ENCODE measurements around the gene TXNRD1.
"Not testable (repeated sequence)": the region's sequence is repeated elsewhere in the genome, so short reads cannot be mapped to it uniquely, and the experiment has no call there.

Gene TXNRD1

DNA sequence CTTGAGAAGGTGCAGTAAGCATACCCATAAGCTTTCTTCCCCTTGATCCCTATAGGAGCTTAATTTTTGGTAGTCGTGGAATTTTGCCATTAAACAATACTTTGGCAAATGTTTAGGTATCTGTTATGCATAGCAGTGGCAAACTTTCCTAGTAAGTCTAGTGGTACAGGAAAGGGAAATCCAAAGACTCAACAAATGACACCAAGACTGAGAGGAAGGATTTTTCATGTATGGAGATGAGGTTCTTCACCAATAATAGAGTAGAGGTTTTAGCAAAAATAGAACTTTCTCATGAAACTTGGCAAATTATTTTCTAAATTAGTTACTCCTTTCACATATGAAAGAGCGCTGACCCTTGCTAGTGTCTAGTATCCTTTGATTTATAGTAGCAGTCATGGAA, 90.8 kb downstream of the TXNRD1 start:
- DNase-seq, result no peak

DNA sequence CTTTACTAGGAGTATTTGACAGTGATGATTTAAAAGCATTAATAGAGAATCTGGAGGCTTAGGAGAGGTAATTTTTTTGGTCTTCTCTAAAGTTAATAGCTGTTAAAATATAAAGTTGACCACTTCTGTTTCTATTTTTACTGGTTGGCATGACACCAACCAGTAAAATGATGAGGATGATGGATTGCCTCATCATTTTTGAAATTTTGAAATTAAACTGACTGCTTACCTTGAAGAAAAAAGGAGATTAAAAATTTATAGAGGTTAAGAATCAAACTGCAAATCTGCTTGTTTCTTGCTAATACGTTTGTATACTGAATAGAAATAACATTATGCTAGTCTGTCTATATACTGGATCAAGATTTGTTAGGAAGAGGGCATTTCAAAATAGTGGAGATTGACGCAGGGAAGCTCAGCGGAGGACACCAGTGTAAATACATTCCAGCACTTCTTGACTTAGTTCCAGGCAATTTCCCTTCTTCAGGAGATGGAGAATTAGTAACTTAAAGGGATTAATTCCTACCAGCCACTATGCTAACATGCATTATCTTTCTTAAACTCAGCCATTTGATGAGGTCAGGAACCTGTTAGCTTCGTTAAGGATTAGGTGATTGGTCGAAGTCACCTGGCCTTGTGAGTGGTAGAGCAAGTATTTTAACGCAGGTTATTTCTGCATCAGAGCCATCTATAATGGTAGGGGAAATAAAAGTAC, 91.5 kb downstream of the TXNRD1 start:
- DNase-seq, result no peak

DNA sequence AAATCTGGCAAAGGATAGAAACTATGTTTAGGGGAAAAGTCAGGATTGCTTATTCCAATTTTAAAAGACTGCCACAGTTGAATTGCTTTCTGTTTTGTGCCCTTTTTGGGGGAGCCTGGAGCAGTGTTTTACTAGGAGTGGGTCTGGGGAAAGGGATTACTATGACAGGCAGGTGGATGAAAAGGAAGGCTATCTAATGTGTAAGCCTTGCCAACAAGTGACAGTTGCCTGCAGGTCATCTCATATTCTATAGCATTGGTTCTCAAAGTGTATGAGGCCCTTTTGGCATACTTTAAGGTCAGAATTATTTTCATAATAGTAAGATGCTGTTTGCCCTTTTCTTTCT, 92.0 kb downstream of the TXNRD1 start:
- DNase-seq, result no peak

DNA sequence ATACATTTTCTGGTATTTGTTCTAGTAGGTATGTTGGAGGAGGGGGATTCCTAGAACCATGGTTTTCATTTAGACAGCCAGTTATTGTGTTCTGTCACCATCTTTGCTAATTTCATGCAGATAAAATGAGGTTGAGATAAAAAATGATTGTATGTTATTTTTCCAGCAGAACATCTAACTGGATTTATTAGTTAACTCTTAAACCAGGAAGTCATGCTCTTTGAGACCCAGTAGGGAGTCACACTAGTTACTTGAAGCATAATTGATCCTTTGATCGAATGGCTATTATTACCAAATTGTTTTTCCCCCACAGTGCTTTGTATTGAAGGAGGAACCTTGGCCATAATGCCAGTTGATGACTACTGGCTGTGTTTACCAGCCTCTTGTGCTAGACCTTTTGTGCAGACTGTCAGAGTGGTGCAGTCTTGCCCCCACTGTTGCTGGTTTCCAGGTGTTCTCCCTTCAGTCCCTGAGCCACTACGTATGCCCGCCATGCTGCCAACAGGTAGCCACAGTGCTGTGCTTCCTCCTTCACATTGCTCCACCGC, 93.9 kb downstream of the TXNRD1 start:
- DNase-seq, result no peak

DNA sequence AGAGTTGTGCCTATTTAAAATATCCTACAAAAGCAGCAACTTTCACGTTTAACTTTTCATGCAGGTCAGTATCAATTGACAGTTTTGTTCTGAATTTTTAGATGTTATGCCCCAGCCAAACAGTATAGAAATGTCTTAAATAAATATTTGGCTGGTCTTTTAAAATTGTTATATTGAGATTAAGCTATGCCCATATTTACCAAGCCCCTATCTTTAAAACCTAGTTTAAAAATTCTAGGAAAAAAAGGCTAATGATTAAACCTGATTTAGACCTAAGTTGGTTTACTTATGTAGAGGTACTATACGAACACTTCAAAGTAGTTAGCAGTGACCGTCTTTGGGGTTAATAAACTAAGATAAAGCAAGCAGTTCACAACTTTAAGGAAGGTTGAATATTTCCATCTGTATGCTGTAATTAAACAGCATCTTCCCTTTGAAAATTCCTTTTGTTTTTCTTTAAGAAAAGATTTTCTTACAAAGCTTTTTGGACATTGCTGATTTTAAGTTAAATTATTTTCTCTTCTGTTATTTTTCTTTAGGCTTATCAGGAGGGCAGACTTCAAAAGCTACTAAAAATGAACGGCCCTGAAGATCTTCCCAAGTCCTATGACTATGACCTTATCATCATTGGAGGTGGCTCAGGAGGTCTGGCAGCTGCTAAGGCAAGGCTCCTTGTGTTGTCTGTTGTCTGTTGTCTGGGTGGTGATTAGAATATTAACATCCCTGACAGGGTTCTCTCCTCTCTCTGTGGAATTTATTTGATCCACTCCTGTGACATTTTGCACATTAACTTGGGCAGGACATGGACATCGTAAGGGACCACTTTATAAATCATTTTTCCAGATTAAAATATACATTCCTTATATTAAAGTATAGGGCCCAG, 95.4 kb downstream of the TXNRD1 start:
- DNase-seq, result no peak

DNA sequence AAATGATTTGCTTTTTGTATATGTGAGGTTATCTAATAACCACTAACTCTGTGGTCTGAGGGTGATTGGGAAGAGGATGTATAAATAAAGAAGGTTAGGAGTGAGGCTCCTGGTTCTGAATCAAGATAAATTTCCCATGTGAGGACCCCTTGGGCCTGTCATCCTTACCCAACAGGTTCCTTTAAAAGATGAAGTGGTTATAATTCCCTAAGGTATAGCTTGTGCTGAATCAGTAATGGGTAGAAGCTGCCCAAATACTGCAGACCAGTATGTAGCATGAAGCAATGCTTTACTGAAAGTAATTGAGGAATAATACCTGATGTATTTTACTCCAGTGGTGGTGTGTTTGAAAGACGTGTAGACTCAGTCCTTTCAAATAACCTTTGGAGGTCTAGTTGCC, 96.6 kb downstream of the TXNRD1 start:
- no peak for DNase-seq

DNA sequence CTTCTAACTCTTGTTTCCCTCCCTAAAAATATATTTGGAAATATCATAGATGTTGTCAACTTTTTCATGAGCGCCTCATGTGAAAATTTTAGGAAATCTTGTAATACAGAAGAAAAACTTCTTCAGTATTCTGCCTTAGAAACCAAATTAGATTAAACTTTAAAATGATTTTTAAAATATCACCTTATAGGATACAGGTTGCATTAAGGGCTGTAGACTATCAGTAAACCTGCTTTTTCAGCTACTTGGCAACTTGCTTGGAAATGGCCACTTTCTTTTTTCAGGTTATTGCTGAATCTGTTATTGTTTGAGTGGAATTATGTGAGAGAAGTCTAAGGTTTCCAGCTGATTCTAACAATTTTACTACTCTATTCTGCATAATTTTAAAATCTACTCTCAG, 97.1 kb downstream of the TXNRD1 start:
- no peak for DNase-seq

DNA sequence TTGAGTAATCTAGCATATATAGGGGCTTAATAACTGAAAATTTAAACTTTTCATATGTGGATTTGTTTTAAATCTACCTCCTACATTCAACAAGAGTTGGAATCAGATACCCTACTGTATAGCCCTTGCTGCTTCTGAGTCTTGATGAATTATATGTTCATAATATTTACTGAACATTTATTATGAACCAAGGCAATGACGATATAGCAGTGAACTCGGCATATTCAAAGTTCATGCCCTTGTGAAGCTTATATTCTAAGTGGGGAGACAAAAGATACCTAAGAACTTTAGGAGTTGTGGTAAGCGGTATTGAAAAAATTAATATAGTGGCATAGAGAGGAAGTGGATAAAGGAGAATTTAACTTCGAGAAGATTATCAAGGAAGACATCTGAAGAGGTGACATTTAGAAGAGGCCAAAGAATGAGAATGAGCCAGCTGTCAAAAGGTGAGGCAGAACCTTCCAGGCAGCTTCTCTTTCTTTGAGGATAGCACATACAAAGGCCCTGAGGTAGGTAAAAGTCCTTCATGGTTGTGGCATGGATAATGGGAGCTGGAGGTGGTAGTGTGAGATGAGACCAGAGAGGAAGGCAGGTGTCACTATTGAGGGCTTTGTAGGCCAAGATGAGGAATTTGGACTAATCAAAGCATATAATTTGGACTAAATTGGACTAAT, 98.1 kb downstream of the TXNRD1 start:
- DNase-seq, result no peak

DNA sequence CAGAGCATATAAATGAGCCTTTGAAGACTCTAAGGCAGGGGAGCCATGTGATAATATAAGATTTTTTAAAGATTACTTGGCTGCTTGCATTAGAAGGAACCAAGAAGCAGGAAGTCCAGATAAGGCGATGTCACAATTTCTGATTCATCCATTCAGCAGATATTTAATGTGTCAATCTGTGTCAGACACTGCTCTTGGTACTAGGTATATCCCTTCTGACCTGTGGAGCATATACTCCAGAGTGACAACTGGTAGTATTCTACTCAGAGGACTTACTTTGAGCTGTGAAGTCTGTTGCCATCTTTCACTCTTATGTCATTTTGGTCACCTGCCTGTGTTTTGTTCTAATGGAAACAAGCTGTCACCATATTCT, 98.6 kb downstream of the TXNRD1 start:
- no peak for DNase-seq

DNA sequence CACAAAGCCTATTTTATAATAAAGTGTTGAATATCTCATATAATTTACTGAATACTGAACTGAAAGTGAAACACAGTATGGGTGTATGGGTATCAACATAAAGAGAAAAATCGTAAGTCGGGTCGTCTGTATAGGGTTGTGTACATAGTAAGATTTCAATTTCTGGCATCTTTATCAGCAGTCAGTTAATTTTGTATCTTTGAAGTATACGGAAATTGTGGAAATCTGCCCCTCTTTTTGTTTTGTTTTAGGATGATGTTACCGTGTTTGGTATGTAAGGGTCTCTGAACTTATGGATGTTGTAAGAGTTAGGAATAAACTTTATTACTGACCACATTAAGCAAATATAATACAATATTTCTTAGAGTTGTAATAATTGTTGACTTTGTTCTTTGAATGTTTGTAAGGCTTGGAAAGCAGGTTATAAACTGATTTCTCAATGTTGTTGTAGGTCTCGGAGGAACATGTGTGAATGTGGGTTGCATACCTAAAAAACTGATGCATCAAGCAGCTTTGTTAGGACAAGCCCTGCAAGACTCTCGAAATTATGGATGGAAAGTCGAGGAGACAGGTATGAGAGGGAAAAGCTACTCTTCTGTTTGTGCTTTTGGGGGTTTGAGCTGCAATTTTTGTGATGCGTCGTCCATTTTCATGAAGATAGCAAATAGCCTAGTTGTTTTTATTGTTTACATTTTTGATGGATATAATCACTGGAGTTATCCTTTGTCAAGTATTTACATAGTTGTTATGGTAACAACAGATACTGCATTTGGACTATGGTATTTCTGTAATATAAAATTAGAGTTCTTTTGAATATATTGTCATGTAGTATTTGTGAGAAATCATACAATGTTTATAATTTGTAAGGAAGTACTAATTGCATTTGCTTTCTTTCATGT, 100.0 kb downstream of the TXNRD1 start:
- no peak for DNase-seq

DNA sequence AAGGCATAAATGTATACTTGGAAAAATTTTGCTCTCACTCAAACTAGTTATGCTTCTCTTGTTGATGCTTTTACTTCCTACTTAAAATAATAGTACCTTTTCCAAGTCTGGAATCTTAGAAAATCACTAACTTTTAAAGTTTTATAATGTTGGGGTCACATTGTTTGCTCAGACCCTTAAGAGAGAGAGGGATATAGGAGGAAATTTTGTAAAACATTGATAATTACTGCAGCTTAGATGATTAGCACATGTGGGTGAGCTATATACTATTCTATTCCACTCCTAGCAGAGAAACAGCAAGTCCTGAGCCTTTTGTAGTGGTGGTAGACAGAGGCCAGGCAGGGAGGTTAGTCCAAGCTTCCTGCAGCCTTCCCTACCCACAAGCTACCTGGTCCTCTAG, 101.4 kb downstream of the TXNRD1 start:
- DNase-seq, result no peak

DNA sequence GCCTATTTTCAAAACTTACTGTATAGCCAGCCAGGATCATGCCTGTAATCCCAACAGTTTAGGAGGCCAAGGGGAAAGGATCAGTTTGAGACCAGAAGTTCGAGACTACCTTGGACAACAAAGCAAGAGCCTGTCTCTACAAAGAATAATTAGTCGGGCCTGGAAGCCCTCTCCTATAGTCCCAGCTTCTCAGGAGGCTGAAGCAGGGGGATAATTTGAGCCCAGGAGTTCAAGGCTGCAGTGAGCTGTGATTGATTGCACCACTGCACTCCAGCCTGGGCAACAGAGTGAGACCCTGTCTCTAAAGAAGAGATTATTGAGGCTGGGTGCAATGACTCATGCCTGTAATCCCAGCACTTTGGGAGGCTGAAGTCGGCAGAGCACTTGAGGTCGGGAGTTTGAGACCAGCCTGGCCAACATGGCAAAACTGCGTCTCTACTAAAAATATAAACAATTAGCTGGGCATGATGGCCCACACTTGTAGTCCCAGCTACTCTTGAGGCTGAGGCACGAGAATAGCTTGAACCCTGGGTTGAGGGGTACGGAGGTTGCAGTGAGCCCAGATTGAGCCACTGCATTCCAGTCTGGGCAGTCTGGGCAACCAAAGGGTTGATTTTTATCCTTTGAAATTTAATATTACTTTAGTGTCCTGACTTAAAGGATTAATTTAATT, 102.1 kb downstream of the TXNRD1 start:
- DNase-seq, result no peak

DNA sequence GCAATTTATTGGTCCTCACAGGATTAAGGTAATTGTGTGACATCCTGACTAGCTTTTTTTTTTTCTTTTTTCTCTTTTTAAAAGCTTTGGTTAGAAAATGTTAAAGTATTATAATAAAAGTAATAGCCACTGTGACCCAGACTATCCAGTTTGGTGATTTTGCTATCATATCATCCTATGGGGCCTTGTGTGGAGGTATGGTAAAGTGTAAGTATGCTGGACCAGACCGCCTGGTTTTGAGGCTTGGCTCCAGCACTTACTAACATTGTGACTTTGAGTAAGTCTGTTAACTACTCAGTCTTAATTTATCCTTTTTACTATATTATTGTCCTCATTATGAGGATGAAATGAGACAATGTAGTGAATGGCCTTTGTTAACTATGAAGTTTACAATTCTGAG, 103.4 kb downstream of the TXNRD1 start:
- DNase-seq, result no peak

DNA sequence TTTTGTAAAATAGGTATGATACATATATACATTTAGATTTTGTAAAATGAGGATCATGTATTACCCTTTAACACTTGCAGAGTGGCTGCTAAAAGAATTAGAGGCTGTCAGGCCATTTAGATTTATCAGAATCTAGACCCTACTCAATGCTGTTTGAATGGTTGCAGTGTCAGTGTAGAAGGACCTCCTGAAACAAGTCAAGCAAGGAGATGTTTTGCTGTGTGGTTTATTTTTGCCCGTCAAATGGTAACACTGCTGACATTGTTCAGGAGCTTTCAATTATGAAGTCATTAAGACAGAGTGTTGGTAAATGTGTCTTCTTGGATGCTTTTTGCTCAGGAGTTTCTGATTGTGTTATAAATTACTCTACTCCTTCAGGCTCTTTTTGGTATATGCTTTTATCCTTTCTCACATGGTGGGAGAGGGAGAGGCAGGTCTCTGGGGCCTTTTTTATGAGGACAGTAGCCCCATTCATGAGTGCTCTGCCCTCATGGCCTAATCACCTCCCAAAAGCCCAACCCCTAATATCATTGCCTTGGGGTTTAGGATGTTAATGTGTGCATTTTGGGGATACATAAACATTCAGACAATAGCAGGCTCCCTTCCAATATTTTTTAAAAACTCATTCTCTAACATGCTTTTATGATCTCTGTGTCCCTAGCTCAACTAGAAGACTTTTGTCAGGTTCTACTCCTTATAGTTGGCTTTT, 104.5 kb downstream of the TXNRD1 start:
- DNase-seq, result no peak

DNA sequence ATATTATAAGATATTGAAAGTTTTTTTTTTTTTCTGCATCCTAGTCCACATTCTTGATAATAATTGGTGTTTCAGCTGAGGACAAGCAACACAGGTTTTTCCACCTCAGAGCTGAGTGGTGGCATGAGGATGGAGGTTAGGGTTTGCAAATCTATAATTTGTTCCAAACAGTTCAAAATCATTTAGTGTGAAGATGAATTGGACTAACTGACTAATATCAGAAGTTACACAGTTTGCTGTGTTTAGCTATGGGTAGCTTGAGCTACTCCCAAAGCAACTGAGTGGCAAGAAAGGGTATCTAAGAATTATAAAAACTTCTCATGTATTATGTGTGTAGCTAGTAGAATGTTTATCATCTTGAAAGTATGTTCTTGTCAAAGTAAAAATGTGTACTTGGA, 105.0 kb downstream of the TXNRD1 start:
- no peak for DNase-seq

DNA sequence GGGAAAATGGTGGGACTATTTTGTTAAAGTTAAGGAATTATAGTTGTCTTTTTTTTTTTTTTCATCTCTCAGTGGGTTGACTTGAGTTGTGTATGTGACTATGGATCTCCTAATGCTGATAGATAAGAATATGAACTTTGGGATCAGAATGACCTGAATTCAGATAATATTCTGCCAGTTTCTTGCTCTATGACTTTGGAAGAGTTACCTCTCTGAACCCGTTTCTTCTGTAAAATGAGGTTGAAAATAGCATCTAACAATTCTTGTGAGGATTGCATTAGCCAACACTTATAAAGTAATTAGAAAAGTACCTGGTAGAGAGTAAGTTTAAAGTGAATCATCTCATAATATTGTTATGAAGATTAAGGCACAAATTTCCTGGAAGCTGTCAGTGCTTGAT, 106.4 kb downstream of the TXNRD1 start:
- DNase-seq, result no peak

DNA sequence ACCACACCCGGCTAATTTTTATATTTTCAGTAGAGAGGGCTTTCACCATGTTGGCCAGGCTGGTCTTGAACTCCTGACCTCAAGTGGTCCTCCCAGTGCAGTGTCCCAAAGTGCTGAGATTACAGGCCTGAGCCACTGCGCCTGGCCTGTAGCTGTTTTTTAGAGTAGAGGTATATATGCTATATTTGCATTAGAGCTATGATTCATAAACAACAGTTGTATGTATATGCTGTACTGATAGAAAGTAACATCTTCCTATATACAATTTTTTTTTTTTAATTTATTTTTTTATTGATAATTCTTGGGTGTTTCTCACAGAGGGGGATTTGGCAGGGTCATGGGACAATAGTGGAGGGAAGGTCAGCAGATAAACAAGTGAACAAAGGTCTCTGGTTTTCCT, 107.0 kb downstream of the TXNRD1 start:
- not testable (repeated sequence) for DNase-seq

DNA sequence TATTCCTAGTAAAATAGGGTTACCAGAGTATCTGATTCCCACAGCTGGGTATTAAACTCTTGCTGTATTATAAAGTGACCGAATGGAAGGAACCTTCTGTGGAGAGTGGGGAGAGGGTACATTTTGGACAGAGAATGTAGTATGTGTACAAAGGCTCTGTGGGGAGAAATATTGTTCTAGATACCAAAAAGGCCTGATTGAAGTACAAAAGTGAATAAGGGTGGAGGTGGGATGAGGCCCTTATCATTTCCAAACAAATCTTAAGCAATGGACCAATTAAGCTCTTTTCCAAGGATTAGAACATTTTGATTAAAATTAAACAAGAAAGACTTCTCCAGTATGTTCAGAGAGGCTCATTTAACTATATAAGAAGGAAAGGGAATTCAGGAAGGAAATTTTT, 108.3 kb downstream of the TXNRD1 start:
- no peak for DNase-seq

DNA sequence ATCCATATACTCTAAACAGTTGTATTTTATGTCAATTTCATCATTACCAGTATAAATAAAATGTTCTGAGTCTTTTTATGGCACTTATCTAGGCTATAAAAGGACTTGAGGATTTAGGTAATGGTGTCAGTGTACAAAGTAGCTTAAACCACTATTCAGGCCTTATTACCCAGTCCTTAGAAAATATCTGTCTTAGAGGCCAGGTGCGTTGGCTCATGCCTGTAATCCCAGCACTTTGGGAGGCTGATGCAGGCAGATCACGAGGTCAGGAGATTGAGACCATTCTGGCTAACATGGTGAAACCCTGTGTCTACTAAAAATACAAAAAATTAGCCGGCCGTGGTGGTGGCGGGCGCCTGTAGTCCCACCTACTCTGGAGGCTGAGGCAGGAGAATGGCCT, 112.7 kb downstream of the TXNRD1 start:
- DNase-seq, result not testable (repeated sequence)

DNA sequence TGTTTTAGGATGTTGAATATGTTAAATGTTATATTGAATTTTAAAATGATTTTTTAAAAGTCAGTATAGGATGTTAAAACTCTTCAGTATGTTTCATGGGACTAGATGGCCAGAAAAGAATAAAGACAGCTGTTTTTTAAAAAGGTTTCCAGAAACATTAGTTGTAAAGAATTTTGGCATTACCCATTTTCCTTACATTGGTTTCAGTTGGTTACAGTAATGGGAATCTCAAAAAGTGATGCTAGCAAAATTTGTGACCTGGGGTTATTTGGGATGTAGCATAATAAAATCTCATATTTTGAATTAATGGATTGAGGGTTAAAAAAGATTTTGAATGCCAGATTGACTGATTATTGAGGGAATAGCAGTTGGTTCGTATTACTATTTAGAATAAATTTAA, 113.2 kb downstream of the TXNRD1 start:
- DNase-seq, result no peak
